Measurements from ENCODE around the gene HLA-DPA1.

HLA-DPA1 gene

DNA sequence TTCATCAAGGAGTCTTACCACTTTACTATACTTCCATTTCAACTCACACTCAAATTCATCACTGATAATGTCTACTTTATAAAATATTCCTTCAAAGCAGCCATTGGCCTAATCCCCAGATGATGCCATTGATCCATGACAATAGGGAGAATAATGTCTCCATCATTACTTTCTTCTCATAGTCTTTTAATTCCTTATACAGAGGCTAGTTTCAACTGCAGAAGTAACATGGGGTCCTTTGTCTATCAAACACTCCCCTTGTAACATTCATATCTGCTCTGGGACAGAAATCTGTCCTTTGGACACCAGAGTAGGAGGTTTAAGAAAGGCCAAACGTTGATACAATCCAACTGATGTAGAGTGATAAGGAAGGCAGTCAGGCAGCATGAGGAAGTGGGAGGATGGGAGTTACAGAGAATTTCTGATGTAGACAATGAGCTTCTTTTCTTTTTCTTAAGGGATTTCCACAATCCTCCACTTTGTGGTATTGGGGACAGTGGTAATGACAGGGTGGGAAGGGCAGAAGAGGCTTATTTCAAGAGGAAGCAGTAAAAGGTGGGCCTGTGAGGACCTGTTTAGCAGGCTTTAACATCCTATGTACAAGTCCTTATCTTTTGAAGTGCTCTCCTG, 45.1 kb downstream of the HLA-DPA1 start:
- no peak for TF ChIP-seq ZFX (IDR thresholded peaks at IDR 0.05; ENCODE audit: borderline replicate concordance)
- TF ChIP-seq, protein P1, sequence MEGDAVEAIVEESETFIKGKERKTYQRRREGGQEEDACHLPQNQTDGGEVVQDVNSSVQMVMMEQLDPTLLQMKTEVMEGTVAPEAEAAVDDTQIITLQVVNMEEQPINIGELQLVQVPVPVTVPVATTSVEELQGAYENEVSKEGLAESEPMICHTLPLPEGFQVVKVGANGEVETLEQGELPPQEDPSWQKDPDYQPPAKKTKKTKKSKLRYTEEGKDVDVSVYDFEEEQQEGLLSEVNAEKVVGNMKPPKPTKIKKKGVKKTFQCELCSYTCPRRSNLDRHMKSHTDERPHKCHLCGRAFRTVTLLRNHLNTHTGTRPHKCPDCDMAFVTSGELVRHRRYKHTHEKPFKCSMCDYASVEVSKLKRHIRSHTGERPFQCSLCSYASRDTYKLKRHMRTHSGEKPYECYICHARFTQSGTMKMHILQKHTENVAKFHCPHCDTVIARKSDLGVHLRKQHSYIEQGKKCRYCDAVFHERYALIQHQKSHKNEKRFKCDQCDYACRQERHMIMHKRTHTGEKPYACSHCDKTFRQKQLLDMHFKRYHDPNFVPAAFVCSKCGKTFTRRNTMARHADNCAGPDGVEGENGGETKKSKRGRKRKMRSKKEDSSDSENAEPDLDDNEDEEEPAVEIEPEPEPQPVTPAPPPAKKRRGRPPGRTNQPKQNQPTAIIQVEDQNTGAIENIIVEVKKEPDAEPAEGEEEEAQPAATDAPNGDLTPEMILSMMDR (IDR thresholded peaks at IDR 0.05) = no peak
- no peak overlapping the region for H3K27ac ChIP-seq

DNA sequence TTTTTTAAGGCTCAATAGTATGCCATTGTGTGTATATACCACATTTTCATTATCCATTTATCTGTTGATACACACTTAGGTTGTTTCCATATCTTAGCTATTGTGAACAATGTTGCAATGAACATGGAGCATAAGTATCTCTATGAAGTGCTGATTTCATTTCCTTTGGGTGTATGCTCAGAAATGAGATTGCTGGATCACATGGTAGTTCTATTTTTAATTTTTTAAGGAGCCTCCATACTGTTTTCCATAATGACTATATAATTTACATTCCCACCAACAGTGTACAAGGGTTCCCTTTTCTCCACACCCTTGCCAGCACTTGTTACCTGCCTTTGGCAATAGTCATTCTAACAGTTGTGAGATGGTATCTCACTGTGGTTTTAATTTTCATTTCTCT, 48.9 kb downstream of the HLA-DPA1 start:
- H3K27ac ChIP-seq = no peak overlapping the region
- TF ChIP-seq, protein P1 (IDR thresholded peaks at IDR 0.05) = no peak
- TF ChIP-seq ZFX (IDR thresholded peaks at IDR 0.05; ENCODE audit: borderline replicate concordance) = no peak

DNA sequence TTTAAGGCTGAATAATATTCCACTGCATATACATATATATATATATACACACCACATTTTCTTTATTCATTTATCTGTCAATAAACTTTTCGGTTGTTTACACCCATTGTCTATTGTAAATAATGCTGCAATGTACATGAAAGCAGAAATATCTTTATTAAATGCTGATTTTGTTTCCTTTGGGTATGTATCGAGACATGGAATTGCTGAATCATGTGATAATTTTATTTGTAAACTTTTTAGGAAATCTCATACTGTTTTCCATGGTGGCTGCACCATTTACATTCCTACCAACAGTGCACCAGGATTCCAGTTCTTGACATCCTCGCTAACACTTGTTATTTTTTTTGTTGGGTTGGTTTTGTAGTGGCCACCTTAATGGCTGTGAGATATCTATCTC, 49.9 kb downstream of the HLA-DPA1 start:
- TF ChIP-seq, protein P1 (IDR thresholded peaks at IDR 0.05) = no peak
- TF ChIP-seq ZFX (IDR thresholded peaks at IDR 0.05; ENCODE audit: borderline replicate concordance) = no peak
- H3K27ac ChIP-seq = no peak overlapping the region

DNA sequence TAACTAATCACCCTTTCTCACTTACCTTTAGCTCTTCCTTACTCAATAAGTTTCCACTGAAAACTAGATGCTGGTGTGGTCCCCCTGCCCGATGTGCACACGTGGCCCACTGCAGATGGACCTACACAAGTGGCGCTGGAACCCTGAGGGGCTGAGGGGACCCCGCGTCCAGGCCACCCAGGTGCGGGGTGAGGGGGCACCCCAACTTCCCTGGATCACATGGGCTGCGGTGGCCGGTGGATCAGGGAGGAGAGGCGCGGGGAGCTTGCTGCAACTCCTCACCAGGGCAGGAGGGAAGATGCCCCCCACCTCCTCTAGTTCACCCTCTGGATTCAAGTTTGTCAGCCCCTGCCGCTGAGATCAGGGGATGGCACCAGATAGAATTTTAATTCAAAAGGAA, 51.5 kb downstream of the HLA-DPA1 start:
- TF ChIP-seq, protein P1 (IDR thresholded peaks at IDR 0.05) = no peak
- TF ChIP-seq ZFX (IDR thresholded peaks at IDR 0.05; ENCODE audit: borderline replicate concordance) = no peak

DNA sequence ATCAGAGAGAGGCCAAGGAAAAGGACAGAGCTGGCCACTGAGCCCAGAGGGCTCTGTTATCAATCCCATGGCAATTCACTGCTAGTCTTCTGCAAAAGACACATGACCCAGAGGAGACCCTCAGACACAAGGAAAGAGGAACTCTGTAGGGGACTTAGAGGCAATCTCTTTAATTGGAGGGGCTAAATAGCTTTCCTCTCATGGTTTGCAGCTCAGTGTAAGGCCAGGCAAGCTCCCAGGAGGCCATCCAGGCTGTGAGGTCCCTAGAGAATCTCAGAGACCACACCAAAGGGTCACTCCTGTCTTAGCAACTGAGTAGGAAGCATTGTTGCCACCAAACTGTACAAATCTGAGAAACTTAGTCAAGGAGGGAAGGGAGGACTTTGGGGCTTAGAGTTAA, 54.1 kb downstream of the HLA-DPA1 start:
- H3K27ac ChIP-seq = no peak overlapping the region
- TF ChIP-seq, protein P1 (IDR thresholded peaks at IDR 0.05) = no peak
- TF ChIP-seq ZFX (IDR thresholded peaks at IDR 0.05; ENCODE audit: borderline replicate concordance) = no peak

More for the DNA sequence above, 51.5 kb downstream of the HLA-DPA1 start:
- H3K27ac ChIP-seq = no peak overlapping the region

DNA sequence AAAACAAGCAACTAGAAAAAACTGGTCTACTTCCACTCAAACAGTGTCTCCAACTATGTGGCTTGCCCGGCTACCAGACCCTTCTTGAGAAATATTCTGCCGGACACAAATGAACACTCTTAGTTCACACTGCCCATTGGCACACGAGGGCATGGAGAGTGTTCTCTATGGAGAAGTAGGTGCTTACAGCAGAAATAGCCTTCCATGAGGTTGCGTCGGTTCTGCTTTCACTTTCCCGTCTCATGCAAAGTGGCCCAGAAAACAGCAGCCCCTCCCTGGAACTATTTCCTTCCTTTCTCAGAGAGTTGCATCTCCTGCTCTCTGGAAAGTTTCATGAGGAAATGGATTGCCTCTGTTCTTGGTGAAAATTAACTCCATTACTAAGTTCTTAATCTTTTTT, 54.5 kb downstream of the HLA-DPA1 start:
- H3K27ac ChIP-seq = no peak overlapping the region
- TF ChIP-seq, protein P1 (IDR thresholded peaks at IDR 0.05) = no peak
- no peak for TF ChIP-seq ZFX (IDR thresholded peaks at IDR 0.05; ENCODE audit: borderline replicate concordance)

DNA sequence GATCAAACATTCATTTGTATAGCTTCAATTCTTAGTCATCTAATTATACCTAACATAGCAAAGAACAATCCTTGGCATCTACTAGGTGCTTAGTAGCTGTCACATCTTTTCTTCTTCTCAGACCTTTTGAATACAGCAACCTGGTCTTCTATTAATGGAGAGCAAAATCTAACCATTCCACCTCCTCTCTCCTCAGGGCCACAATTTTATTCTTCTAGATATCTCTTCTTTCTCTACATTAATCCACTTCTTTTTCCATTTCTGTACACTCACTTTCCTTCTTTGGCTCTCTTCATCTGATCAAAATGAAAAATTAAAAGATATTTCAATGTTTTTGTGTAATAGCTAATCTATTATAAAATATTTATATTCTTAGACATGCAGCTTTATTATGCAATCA, 55.0 kb downstream of the HLA-DPA1 start:
- TF ChIP-seq, protein P1 (IDR thresholded peaks at IDR 0.05) = no peak
- no peak overlapping the region for H3K27ac ChIP-seq
